ENCODE measurements around the gene TYMP.

GRCh38 chr22:50577697-50577986 lies 47.8 kb upstream of the TYMP start:
- no peak for TF ChIP-seq CTCF (conservative IDR thresholded peaks at IDR 0.05 in 1 of 2, IDR thresholded peaks at IDR 0.05 in 1 of 2; ENCODE audit: low read depth in 1 of 2, low read length in 2 of 2)
- no peak for TF ChIP-seq EZH2 (IDR thresholded peaks at IDR 0.05; ENCODE audit: low read length, missing control alignments)

Measured in fibroblast of lung (primary cell).